ENCODE measurements around the gene PHLDB3. TPM values are rescaled to one million over a fixed set of nuclear protein-coding genes. Genes with fewer than 3 reads are reported as not detected.
A peak's percentile ranks its signal among the peaks of the same experiment; 100 is the strongest.

PHLDB3 gene
- total RNA-seq, 1 donor from 2014 or later, result 9.6 TPM

GRCh38 chr19:43499042-43499441, 5.5 kb downstream of the PHLDB3 start:
- H3K27ac Mint-ChIP-seq (ENCODE audit: unreplicated experiment), result no peak overlapping the region
- peak overlapping the region; percentile 26 for H3K4me3 Mint-ChIP-seq (ENCODE audit: unreplicated experiment)
- peaks cover 16% of the 10 kb centered on the region for H3K4me1 Mint-ChIP-seq (ENCODE audit: unreplicated experiment)
- no peaks in the 10 kb centered on the region for H3K9me3 Mint-ChIP-seq (ENCODE audit: unreplicated experiment)
- peaks cover 31% of the 10 kb centered on the region for H3K36me3 Mint-ChIP-seq (ENCODE audit: low read depth, unreplicated experiment)
- no peak for DNase-seq (ENCODE audit: low spot score)
- H3K27me3 Mint-ChIP-seq (ENCODE audit: unreplicated experiment), result peaks cover 14% of the 10 kb centered on the region
- TF ChIP-seq, protein P1, sequence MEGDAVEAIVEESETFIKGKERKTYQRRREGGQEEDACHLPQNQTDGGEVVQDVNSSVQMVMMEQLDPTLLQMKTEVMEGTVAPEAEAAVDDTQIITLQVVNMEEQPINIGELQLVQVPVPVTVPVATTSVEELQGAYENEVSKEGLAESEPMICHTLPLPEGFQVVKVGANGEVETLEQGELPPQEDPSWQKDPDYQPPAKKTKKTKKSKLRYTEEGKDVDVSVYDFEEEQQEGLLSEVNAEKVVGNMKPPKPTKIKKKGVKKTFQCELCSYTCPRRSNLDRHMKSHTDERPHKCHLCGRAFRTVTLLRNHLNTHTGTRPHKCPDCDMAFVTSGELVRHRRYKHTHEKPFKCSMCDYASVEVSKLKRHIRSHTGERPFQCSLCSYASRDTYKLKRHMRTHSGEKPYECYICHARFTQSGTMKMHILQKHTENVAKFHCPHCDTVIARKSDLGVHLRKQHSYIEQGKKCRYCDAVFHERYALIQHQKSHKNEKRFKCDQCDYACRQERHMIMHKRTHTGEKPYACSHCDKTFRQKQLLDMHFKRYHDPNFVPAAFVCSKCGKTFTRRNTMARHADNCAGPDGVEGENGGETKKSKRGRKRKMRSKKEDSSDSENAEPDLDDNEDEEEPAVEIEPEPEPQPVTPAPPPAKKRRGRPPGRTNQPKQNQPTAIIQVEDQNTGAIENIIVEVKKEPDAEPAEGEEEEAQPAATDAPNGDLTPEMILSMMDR (IDR thresholded peaks at IDR 0.05; ENCODE audit: unreplicated experiment), result no peak

- no peak overlapping the region for H3K27ac Mint-ChIP-seq (ENCODE audit: unreplicated experiment)
- TF ChIP-seq, protein P1 (IDR thresholded peaks at IDR 0.05; ENCODE audit: unreplicated experiment), result no peak
- H3K36me3 Mint-ChIP-seq (ENCODE audit: low read depth, unreplicated experiment), result peaks cover 31% of the 10 kb centered on the region
- H3K9me3 Mint-ChIP-seq (ENCODE audit: unreplicated experiment), result no peaks in the 10 kb centered on the region
- H3K27me3 Mint-ChIP-seq (ENCODE audit: unreplicated experiment), result peaks cover 9% of the 10 kb centered on the region
- H3K4me1 Mint-ChIP-seq (ENCODE audit: unreplicated experiment), result peaks cover 12% of the 10 kb centered on the region
- no peak for DNase-seq (ENCODE audit: low spot score)
- peak overlapping the region; percentile 59 for H3K4me3 Mint-ChIP-seq (ENCODE audit: unreplicated experiment)
Observed at GRCh38 chr19:43498233-43498842, 6.2 kb downstream of the PHLDB3 start.

GRCh38 chr19:43496960-43497359, 7.6 kb downstream of the PHLDB3 start:
- DNase-seq (ENCODE audit: low spot score), result no peak
- TF ChIP-seq, protein P1 (IDR thresholded peaks at IDR 0.05; ENCODE audit: unreplicated experiment), result no peak
- Mint-ChIP-seq H3K4me3 (ENCODE audit: unreplicated experiment) (peak overlapping the region; percentile 40), H3K9me3 (ENCODE audit: unreplicated experiment) (no peaks in the 10 kb centered on the region), H3K4me1 (ENCODE audit: unreplicated experiment) (peaks cover 8% of the 10 kb centered on the region), H3K27ac (ENCODE audit: unreplicated experiment) (no peak overlapping the region), H3K27me3 (ENCODE audit: unreplicated experiment) (peaks cover 8% of the 10 kb centered on the region), H3K36me3 (ENCODE audit: low read depth, unreplicated experiment) (peaks cover 31% of the 10 kb centered on the region)

- TF ChIP-seq, protein P1 (IDR thresholded peaks at IDR 0.05; ENCODE audit: unreplicated experiment), result no peak
- H3K27ac Mint-ChIP-seq (ENCODE audit: unreplicated experiment), result no peak overlapping the region
- peaks cover 25% of the 10 kb centered on the region for H3K36me3 Mint-ChIP-seq (ENCODE audit: low read depth, unreplicated experiment)
- DNase-seq (ENCODE audit: low spot score), result no peak
- H3K4me3 Mint-ChIP-seq (ENCODE audit: unreplicated experiment), result no peak overlapping the region
- peaks cover 9% of the 10 kb centered on the region for H3K4me1 Mint-ChIP-seq (ENCODE audit: unreplicated experiment)
- peaks cover 7% of the 10 kb centered on the region for H3K27me3 Mint-ChIP-seq (ENCODE audit: unreplicated experiment)
- H3K9me3 Mint-ChIP-seq (ENCODE audit: unreplicated experiment), result no peaks in the 10 kb centered on the region
Observed at GRCh38 chr19:43495082-43495481, 9.5 kb downstream of the PHLDB3 start.

DNA sequence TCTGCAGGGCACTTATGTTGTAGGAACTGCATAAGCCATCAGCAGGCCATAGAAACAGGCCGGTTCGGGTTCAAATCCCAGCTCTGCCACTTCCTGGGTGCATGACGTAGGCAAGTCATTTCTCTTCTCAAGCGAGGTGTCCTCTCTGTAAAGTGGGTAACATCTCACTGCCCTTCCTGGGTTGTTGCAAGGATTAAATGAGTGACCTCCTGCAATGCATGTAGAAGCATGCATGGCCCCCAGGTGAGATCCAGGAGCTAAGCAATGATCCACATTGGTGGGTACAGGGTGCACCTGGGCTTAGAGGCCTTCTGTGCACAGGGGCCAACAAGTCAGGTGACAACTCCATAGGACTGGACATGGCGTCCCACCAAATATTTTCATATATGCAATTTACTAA, 13.8 kb downstream of the PHLDB3 start:
- H3K36me3 Mint-ChIP-seq (ENCODE audit: low read depth, unreplicated experiment), result peaks cover 5% of the 10 kb centered on the region
- TF ChIP-seq, protein P1 (IDR thresholded peaks at IDR 0.05; ENCODE audit: unreplicated experiment), result no peak
- DNase-seq (ENCODE audit: low spot score), result no peak
- H3K27ac Mint-ChIP-seq (ENCODE audit: unreplicated experiment), result no peak overlapping the region
- no peak overlapping the region for H3K4me3 Mint-ChIP-seq (ENCODE audit: unreplicated experiment)
- H3K9me3 Mint-ChIP-seq (ENCODE audit: unreplicated experiment), result no peaks in the 10 kb centered on the region
- no peaks in the 10 kb centered on the region for H3K27me3 Mint-ChIP-seq (ENCODE audit: unreplicated experiment)
- peaks cover 15% of the 10 kb centered on the region for H3K4me1 Mint-ChIP-seq (ENCODE audit: unreplicated experiment)
